Heart right ventricle (tissue), 16 donors: Measurements from ENCODE around the gene CRTC3. TPM values are rescaled to one million over a fixed set of nuclear protein-coding genes. Genes with fewer than 3 reads are reported as not detected.

Source experiments
- ATAC-seq, 8 donors: fragments of 200-7000 bp; cut with Tn5 transposase; one replicate each; pipeline ENCODE4 v1.9.1; 2020; ENCODE audit warnings: mild to moderate bottlenecking in 8 of 8, moderate library complexity in 8 of 8, moderate number of reproducible peaks in 1 of 8
- DNase-seq, 2 donors: peaks; one replicate each; pipeline ENCODE4 v3.0.0-alpha.2; 2020
- H3K27ac ChIP-seq, 10 donors: fragments of 200-600 bp; sonication (generic) in 2 of 10; one replicate each; pipeline versions ENCODE4 v1.5.0 to v1.8.0; 2020 to 2022; ENCODE audit warnings: mild to moderate bottlenecking in 3 of 10
- H3K27me3 ChIP-seq, 7 donors: fragments of 200-600 bp; one replicate each; pipeline ENCODE4 v1.8.0; 2021 to 2022; ENCODE audit warnings: mild to moderate bottlenecking in 2 of 7
- H3K36me3 ChIP-seq, 9 donors: fragments of 200-600 bp; sonication (generic) in 1 of 9; one replicate each; pipeline versions ENCODE4 v1.5.0 to v1.8.0; 2020 to 2022; ENCODE audit warnings: mild to moderate bottlenecking in 2 of 9
- H3K4me1 ChIP-seq, 9 donors: fragments of 200-600 bp; sonication (generic) in 1 of 9; one replicate each; pipeline versions ENCODE4 v1.5.0 to v1.8.0; 2020 to 2022; ENCODE audit warnings: mild to moderate bottlenecking in 4 of 9
- H3K4me3 ChIP-seq, 10 donors: fragments of 200-600 bp; sonication (generic) in 2 of 10; one replicate each; pipeline versions ENCODE4 v1.5.0 to v1.8.0; 2020 to 2022; ENCODE audit warnings: mild to moderate bottlenecking in 7 of 10, moderate library complexity in 2 of 10
- H3K9me3 ChIP-seq, 11 donors: fragments of 200-600 bp in 10 of 11; sonication (generic) in 2 of 11; one replicate each; pipeline versions ENCODE4 v1.5.0 to v1.8.0; 2013 to 2022; ENCODE audit warnings: mild to moderate bottlenecking in 2 of 11, control low read depth in 1 of 11, moderate library complexity in 1 of 11
- WGBS, 2 donors: extraction: QIAGEN DNeasy Blood & Tissue Kit; methylation state at CpG; one replicate each; pipeline ENCODE4 v1.1.7; 2013; ENCODE audit warnings: inconsistent platforms in 1 of 2; 5-methylcytosine and 5-hydroxymethylcytosine counted together
- intact Hi-C, 10 donors: fragments of 100-400 bp; cut with DNase I; formaldehyde crosslinking; loops; one replicate each; pipeline versions ENCODE4 v1.11.1 to v1.14.2; 2022
- polyA plus RNA-seq, 2 donors: library from polyadenylated mRNA; stranded (reverse); fragments of 200-250 nt; gene quantifications; one replicate each; pipeline ENCODE4 v1.2.3, GENCODE V29; 2013
- total RNA-seq, 10 donors: library from RNA; stranded (reverse); fragmentation: NEBNext Ultra II Directional in 3 of 10; extraction: Animal tissue kit (Norgen Biotek cat#: 25700) in 3 of 10; gene quantifications; one replicate each; pipeline versions ENCODE4 v1.2.1 to v1.2.4, GENCODE V29; 2021 to 2023
- TF ChIP-seq, protein P1 (sequence below), 9 donors: fragments of 200-600 bp; sonication (generic) in 2 of 9; IDR thresholded peaks; one replicate each; pipeline versions ENCODE4 v1.5.0 to v1.8.0; 2021 to 2022; ENCODE audit warnings: antibody characterized with exemption in 9 of 9, mild to moderate bottlenecking in 5 of 9, moderate library complexity in 1 of 9
- donor health status: Arrhythmogenic right ventricular cardiomyopathy.
- donor health status: ischemic (EF 13 %, LVEDD 7.1; RV severe dilation, severe dysfunction).
- donor health status: healthy with polysubstance abuse.
- donor health status: DM: no; HTN: yes; CAD: no.
- donor health status: DM: no; HTN: no; CAD: no.
- donor health status: ischemic (EF 25% LVEDD 6.9; RV normal size, moderate dysfunction).
- donor health status: ischemic (EF 25% LVEDD 5.7; RV mildly dilated, moderate dysfunction).
- donor health status: healthy.
- donor health status: DM: yes; HTN: yes; CAD: no.
- donor health status: Ischemic cardiomyopathy.
- donor health status: ischemic (EF 35%, LVEDD 5.7; RV mildly dilated, moderate dysfunction).
- donor health status: nonischemic (EF 11% LVEDD 7.7; RV severe dilation, severe dysfunction).
- donor health status: DM: yes; HTN: yes; CAD: no.
- donor health status: PGD.
- donor health status: ischemic (EF 29% LVEDD 5.4; RV normal size, mild dysfunction).
- donor health status: nonischemic (EF 23%, LVEDD 6.1; RV moderate dilation, normal function).

The CRTC3 gene
- total and polyA plus RNA-seq, 12 donors, result 11.5 to 34.9 (median 28.3) TPM

DNA sequence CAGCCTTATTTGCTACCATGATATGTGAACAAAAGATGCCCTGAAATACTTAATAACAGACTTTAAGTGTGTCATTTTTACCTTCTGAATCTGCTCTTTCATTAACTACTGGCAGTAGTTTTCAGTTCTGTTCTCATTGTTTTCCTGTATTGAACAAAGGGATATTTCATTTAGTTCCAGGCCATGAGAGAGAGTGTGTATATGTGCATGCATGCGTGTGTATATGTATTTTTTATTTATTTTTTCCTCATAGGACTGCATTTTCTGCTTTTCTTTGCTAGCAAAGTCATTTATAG is 46.8 kb upstream of the CRTC3 start:
- WGBS, 2 donors, result 47 to 84% methylated on average over 1 of the region's 1 CpG
- DNase-seq, result no peak
- Histone ChIP-seq H3K9me3 (no peaks in the 10 kb centered on the region), H3K36me3 (peaks cover 0 to 100% (median 67%) of the 10 kb centered on the region in 9 donors), H3K27me3 (no peaks in the 10 kb centered on the region), H3K4me3 (no peak overlapping the region), H3K4me1 (no peaks in the 10 kb centered on the region), H3K27ac (no peak overlapping the region)
- TF ChIP-seq, protein P1, sequence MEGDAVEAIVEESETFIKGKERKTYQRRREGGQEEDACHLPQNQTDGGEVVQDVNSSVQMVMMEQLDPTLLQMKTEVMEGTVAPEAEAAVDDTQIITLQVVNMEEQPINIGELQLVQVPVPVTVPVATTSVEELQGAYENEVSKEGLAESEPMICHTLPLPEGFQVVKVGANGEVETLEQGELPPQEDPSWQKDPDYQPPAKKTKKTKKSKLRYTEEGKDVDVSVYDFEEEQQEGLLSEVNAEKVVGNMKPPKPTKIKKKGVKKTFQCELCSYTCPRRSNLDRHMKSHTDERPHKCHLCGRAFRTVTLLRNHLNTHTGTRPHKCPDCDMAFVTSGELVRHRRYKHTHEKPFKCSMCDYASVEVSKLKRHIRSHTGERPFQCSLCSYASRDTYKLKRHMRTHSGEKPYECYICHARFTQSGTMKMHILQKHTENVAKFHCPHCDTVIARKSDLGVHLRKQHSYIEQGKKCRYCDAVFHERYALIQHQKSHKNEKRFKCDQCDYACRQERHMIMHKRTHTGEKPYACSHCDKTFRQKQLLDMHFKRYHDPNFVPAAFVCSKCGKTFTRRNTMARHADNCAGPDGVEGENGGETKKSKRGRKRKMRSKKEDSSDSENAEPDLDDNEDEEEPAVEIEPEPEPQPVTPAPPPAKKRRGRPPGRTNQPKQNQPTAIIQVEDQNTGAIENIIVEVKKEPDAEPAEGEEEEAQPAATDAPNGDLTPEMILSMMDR (IDR thresholded peaks at IDR 0.05), result no peak
- intact Hi-C loops, result loop anchor here in 7 of 10 donors (2.0 to 5.0 kb wide), 5 partner anchors 120 to 166 kb away; no protein-coding TSS in a partner anchor
- no peak for ATAC-seq

DNA sequence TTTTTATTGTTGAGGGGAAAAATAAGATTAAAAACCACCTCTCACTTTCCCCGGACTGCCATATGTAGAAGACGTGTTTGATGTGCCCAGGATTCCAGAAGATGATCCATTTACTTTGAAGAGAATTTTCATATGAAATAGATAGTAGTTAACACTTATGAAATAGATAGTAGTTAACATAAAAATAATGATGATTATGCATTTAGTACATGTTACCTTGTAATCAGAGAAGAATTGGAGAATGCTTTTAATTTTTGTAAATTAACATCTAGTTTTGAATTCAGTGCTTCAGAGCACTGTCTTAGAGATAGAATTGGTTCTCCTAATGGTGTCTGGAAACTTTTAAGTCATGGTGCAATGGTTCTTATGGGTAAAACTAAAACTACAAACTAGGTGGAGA is 46.1 kb upstream of the CRTC3 start:
- Histone ChIP-seq H3K27ac (no peak overlapping the region), H3K9me3 (no peaks in the 10 kb centered on the region), H3K4me1 (no peaks in the 10 kb centered on the region), H3K4me3 (no peak overlapping the region), H3K27me3 (no peaks in the 10 kb centered on the region), H3K36me3 (peaks cover 0 to 100% (median 67%) of the 10 kb centered on the region in 9 donors)
- ATAC-seq (no peak), DNase-seq (no peak)
- WGBS, 2 donors, result 93 to 96% methylated on average over 2 of the region's 2 CpGs
- TF ChIP-seq, protein P1 (IDR thresholded peaks at IDR 0.05), result no peak
- intact Hi-C loops, result loop anchor here in 7 of 10 donors (2.0 to 5.0 kb wide), 5 partner anchors 121 to 166 kb away; no protein-coding TSS in a partner anchor

- no peak for DNase-seq
- Histone ChIP-seq H3K9me3 (no peaks in the 10 kb centered on the region), H3K27me3 (no peaks in the 10 kb centered on the region), H3K4me3 (no peak overlapping the region), H3K4me1 (no peaks in the 10 kb centered on the region), H3K36me3 (peaks cover 0 to 100% (median 80%) of the 10 kb centered on the region in 9 donors), H3K27ac (no peak overlapping the region)
- intact Hi-C loops, result loop anchor here in 1 of 10 donors (5.0 kb wide), 1 partner anchor 165 kb away; no protein-coding TSS in a partner anchor
- 93 to 94% methylated on average over 8 of the region's 8 CpGs for WGBS, 2 donors
- ATAC-seq, result no peak
- TF ChIP-seq, protein P1 (IDR thresholded peaks at IDR 0.05), result no peak
Observed at GRCh38 chr15:90487186-90487585, 42.5 kb upstream of the CRTC3 start.

GRCh38 chr15:90489514-90489913 is 40.2 kb upstream of the CRTC3 start:
- DNase-seq, result no peak
- H3K4me1 ChIP-seq, result no peaks in the 10 kb centered on the region
- H3K4me3 ChIP-seq, result no peak overlapping the region
- no peaks in the 10 kb centered on the region for H3K9me3 ChIP-seq
- TF ChIP-seq, protein P1 (IDR thresholded peaks at IDR 0.05), result no peak
- no peaks in the 10 kb centered on the region for H3K27me3 ChIP-seq
- intact Hi-C loops, result loop anchor here in 1 of 10 donors (5.0 kb wide), 1 partner anchor 167 kb away; no protein-coding TSS in a partner anchor
- WGBS, 2 donors, result 96 to 100% methylated on average over 1 of the region's 1 CpG
- H3K36me3 ChIP-seq, result peaks cover 0 to 100% (median 84%) of the 10 kb centered on the region in 9 donors
- no peak overlapping the region for H3K27ac ChIP-seq
- no peak for ATAC-seq
